Measurements from ENCODE around the gene SDK1. TPM values are rescaled to one million over a fixed set of nuclear protein-coding genes. Genes with fewer than 3 reads are reported as not detected.

SDK1 gene
- total RNA-seq, 1 donor from 2014 or later: 10.4 TPM

- no peak for TF ChIP-seq CTCF (IDR thresholded peaks at IDR 0.05)
- ATAC-seq (no peak), DNase-seq (no peak)
- no peaks in the 10 kb centered on the region for H3K36me3 ChIP-seq
- H3K27ac ChIP-seq: no peak overlapping the region
- intact Hi-C loops (cut with DNase I): no loop called here
- H3K4me1 ChIP-seq: no peaks in the 10 kb centered on the region
- no peak overlapping the region for H3K4me3 ChIP-seq
- no peaks in the 10 kb centered on the region for H3K27me3 ChIP-seq
- no peaks in the 10 kb centered on the region for H3K9me3 ChIP-seq
Observed at GRCh38 chr7:3980300-3980643, 679.2 kb downstream of the SDK1 start.

- no peak overlapping the region for H3K4me3 ChIP-seq
- no peaks in the 10 kb centered on the region for H3K27me3 ChIP-seq
- TF ChIP-seq CTCF (IDR thresholded peaks at IDR 0.05): no peak
- intact Hi-C loops (cut with DNase I): no loop called here
- no peaks in the 10 kb centered on the region for H3K9me3 ChIP-seq
- no peak for ATAC-seq
- no peak for DNase-seq
- no peak overlapping the region for H3K27ac ChIP-seq
- no peaks in the 10 kb centered on the region for H3K4me1 ChIP-seq
- H3K36me3 ChIP-seq: no peaks in the 10 kb centered on the region
Observed at GRCh38 chr7:3981281-3981680, 680.2 kb downstream of the SDK1 start.

- no peak overlapping the region for H3K27ac ChIP-seq
- no peaks in the 10 kb centered on the region for H3K9me3 ChIP-seq
- ATAC-seq (no peak), DNase-seq (no peak)
- H3K36me3 ChIP-seq: no peaks in the 10 kb centered on the region
- no peak overlapping the region for H3K4me3 ChIP-seq
- H3K27me3 ChIP-seq: no peaks in the 10 kb centered on the region
- TF ChIP-seq CTCF (IDR thresholded peaks at IDR 0.05): no peak
- intact Hi-C loops (cut with DNase I): no loop called here
- H3K4me1 ChIP-seq: no peaks in the 10 kb centered on the region
Observed at GRCh38 chr7:3984456-3984855, 683.4 kb downstream of the SDK1 start.

- no peak for TF ChIP-seq CTCF (IDR thresholded peaks at IDR 0.05)
- intact Hi-C loops (cut with DNase I): no loop called here
- Histone ChIP-seq H3K4me3 (no peak overlapping the region), H3K27me3 (no peaks in the 10 kb centered on the region), H3K27ac (no peak overlapping the region), H3K9me3 (no peaks in the 10 kb centered on the region), H3K4me1 (no peaks in the 10 kb centered on the region), H3K36me3 (no peaks in the 10 kb centered on the region)
- no peak for DNase-seq
- ATAC-seq: no peak
Observed at GRCh38 chr7:3986927-3987326, 685.9 kb downstream of the SDK1 start.

- H3K4me3 ChIP-seq: no peak overlapping the region
- ATAC-seq (no peak), DNase-seq (no peak)
- H3K9me3 ChIP-seq: no peaks in the 10 kb centered on the region
- no peaks in the 10 kb centered on the region for H3K36me3 ChIP-seq
- no peaks in the 10 kb centered on the region for H3K4me1 ChIP-seq
- no peak for TF ChIP-seq CTCF (IDR thresholded peaks at IDR 0.05)
- intact Hi-C loops (cut with DNase I): no loop called here
- H3K27me3 ChIP-seq: no peaks in the 10 kb centered on the region
- H3K27ac ChIP-seq: no peak overlapping the region
Observed at GRCh38 chr7:3987426-3987927, 686.4 kb downstream of the SDK1 start.

- TF ChIP-seq CTCF (IDR thresholded peaks at IDR 0.05): no peak
- Histone ChIP-seq H3K4me3 (no peak overlapping the region), H3K27ac (no peak overlapping the region), H3K9me3 (no peaks in the 10 kb centered on the region), H3K27me3 (no peaks in the 10 kb centered on the region), H3K36me3 (no peaks in the 10 kb centered on the region), H3K4me1 (no peaks in the 10 kb centered on the region)
- ATAC-seq: no peak
- intact Hi-C loops (cut with DNase I): no loop called here
- no peak for DNase-seq
Observed at GRCh38 chr7:3989723-3990122, 688.7 kb downstream of the SDK1 start.

Data from upper lobe of right lung (tissue), 1 donor.